OCI-LY3 (cell line): ENCODE data around the gene GFM1.

Experiments
- H2AFZ ChIP-seq: fragments of 200-600, 300-600 bp; shearing (Covaris generic); 2 replicates; pipeline ENCODE4 v1.6.0; 2014; ENCODE audit warnings: antibody characterized with exemption, low read depth, low read length
- H3K27ac ChIP-seq: fragments of 200-600, 300-600 bp; sonication (generic); 2 replicates; pipeline ENCODE4 v1.5.1; 2014; ENCODE audit warnings: mild to moderate bottlenecking, low read length, moderate library complexity, mixed read lengths
- H3K27me3 ChIP-seq: fragments of 200-600, 300-600 bp; sonication (generic); 2 replicates; pipeline ENCODE4 v1.6.1; 2014; ENCODE audit warnings: low read depth, low read length, mixed read lengths
- H3K36me3 ChIP-seq: fragments of 200-600, 300-600 bp; sonication (generic); replicated peaks from 2 replicates; pipeline ENCODE3; 2014; ENCODE audit warnings: low read depth, low read length, mixed read lengths
- H3K4me1 ChIP-seq: fragments of 300-600, 200-600 bp; sonication (generic); 2 replicates; pipeline ENCODE4 v1.6.1; 2014; ENCODE audit warnings: low read length, mixed read lengths
- H3K4me2 ChIP-seq: fragments of 200-600, 300-600 bp; sonication (generic); 2 replicates; pipeline ENCODE4 v1.6.1; 2014; ENCODE audit warnings: low read length, mixed read lengths
- H3K4me3 ChIP-seq: fragments of 300-600, 200-600 bp; sonication (generic); 2 replicates; pipeline ENCODE4 v1.5.1; 2014; ENCODE audit warnings: antibody characterized with exemption, mild to moderate bottlenecking, low read length, moderate library complexity
- H3K79me2 ChIP-seq: fragments of 300-600, 200-600 bp; shearing (Covaris generic); 2 replicates; pipeline ENCODE4 v1.6.1; 2014; ENCODE audit warnings: mild to moderate bottlenecking, low read length, mixed read lengths
- H3K9ac ChIP-seq: fragments of 300-600, 200-600 bp; shearing (Covaris generic); 2 replicates; pipeline ENCODE4 v1.6.0; 2014; ENCODE audit warnings: mild to moderate bottlenecking, low read length, moderate library complexity
- H3K9me3 ChIP-seq: fragments of 200-600, 300-600 bp; shearing (Covaris generic); 2 replicates; pipeline ENCODE4 v1.6.1; 2014; ENCODE audit warnings: low read length, mixed read lengths; ENCODE audit not compliant: insufficient read depth
- H4K20me1 ChIP-seq: fragments of 200-600, 300-600 bp; sonication (generic); 2 replicates; pipeline ENCODE4 v1.6.1; 2016; ENCODE audit warnings: low read length, mixed read lengths; ENCODE audit not compliant: insufficient read depth
- EZH2phosphoT487 ChIP-seq: fragments of 200-600 bp; shearing (Covaris generic); IDR thresholded peaks from 2 replicates; pipeline ENCODE4 v1.6.1; 2018; ENCODE audit warnings: antibody characterized with exemption, mixed run types, low read depth
- TF ChIP-seq, protein P1 (sequence below): fragments of 200-600, 300-600 bp; sonication (generic); IDR thresholded peaks from 2 replicates; pipeline ENCODE4 v1.5.1; 2014; ENCODE audit warnings: antibody characterized with exemption, low read length, low read depth

GFM1 gene

DNA sequence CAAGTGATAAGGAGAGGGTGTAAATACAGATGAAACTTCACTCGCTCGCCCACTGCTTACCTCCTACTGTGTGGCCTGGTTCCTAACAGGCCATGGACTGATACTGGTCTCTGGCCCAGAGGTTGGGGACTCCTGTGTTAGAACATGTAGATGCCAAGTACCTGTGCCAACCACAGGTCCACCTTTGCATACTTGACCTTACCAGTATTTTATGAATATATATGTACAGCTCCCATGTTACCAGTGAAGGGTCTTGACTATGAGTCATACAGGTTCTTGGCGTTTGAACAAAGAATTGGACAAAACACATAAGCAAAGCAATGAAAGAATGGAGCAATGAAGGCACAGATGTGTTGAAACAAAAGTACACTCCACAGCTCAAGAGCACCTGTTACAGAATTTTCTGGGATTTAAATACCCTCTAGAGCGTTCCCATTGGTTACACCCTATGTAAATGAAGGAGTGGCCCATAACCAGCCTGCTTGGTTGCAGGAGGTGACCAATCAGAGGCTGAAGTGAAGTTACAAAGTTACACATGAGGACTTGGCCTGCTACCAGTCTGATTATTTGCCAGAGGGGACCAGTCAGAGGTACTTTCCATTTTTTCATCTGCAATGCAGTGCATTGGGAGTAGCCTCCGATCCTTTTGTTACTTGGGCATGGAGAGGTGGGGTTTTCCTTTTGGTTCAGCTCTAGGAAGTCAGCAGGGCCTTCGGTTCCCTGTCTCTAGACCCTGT lies 1.7 kb upstream of the GFM1 start:
- H3K4me1 ChIP-seq: peaks cover 8% of the 10 kb centered on the region
- H3K4me2 ChIP-seq: no peak overlapping the region
- H3K27ac ChIP-seq: no peak overlapping the region
- H3K9me3 ChIP-seq: no peaks in the 10 kb centered on the region
- peaks cover 31% of the 10 kb centered on the region for H3K79me2 ChIP-seq
- TF ChIP-seq, protein P1, sequence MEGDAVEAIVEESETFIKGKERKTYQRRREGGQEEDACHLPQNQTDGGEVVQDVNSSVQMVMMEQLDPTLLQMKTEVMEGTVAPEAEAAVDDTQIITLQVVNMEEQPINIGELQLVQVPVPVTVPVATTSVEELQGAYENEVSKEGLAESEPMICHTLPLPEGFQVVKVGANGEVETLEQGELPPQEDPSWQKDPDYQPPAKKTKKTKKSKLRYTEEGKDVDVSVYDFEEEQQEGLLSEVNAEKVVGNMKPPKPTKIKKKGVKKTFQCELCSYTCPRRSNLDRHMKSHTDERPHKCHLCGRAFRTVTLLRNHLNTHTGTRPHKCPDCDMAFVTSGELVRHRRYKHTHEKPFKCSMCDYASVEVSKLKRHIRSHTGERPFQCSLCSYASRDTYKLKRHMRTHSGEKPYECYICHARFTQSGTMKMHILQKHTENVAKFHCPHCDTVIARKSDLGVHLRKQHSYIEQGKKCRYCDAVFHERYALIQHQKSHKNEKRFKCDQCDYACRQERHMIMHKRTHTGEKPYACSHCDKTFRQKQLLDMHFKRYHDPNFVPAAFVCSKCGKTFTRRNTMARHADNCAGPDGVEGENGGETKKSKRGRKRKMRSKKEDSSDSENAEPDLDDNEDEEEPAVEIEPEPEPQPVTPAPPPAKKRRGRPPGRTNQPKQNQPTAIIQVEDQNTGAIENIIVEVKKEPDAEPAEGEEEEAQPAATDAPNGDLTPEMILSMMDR: no peak
- TF ChIP-seq EZH2phosphoT487: no peak
- no peak overlapping the region for H3K4me3 ChIP-seq
- H2AFZ ChIP-seq: 0 out of 2 replicates have a peak overlapping the region, but pooled peaks have one; percentile 60
- H3K36me3 ChIP-seq: peaks cover 6% of the 10 kb centered on the region
- H3K27me3 ChIP-seq: no peaks in the 10 kb centered on the region
- H3K9ac ChIP-seq: no peak overlapping the region
- no peaks in the 10 kb centered on the region for H4K20me1 ChIP-seq

DNA sequence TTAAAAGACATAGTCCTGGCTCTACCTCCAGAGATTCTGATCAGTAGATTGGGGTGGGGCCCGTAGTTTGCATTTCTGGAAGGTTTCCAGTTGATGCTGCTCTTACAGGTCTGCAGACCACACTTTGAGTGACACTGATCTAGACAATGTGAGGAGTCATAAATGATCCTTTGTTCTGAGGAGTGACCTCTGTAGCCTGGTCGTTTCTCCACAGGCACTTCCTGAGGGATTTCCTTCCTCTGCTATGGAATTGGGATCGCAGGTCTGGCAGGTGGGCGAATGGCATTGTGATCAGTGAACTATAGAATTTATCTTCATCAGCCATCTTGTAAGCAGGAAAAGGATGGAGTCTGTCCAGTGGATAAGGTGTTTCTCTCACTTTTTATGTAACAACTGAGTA lies 5.5 kb downstream of the GFM1 start:
- Histone ChIP-seq H4K20me1 (no peaks in the 10 kb centered on the region), H2AFZ (no peak overlapping the region), H3K9ac (no peak overlapping the region), H3K36me3 (peaks cover 38% of the 10 kb centered on the region), H3K27me3 (no peaks in the 10 kb centered on the region), H3K27ac (no peak overlapping the region), H3K4me2 (no peak overlapping the region), H3K79me2 (peaks cover 29% of the 10 kb centered on the region), H3K9me3 (no peaks in the 10 kb centered on the region), H3K4me1 (peaks cover 4% of the 10 kb centered on the region), H3K4me3 (no peak overlapping the region)
- TF ChIP-seq EZH2phosphoT487: no peak
- TF ChIP-seq, protein P1: no peak

DNA sequence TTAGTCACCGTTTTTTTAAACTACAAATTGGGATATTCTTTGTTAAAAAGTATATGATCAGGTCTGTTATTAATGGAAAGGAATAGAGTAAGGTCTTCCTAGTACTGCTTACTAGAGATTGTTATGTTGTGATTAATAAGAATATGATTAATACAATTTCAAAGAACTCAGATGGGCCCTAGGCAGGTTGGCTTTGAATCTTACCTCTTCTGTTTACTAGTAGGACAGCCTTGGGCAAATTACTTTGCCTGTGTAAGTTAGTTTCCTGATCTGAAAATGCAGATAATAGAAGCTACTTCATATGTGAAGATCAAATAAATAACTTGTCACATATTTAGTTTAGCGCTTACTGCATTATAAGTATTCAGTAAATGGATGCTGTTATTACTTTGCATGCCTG lies 6.9 kb downstream of the GFM1 start:
- Histone ChIP-seq H3K27me3 (no peaks in the 10 kb centered on the region), H4K20me1 (no peaks in the 10 kb centered on the region), H3K27ac (no peak overlapping the region), H3K4me3 (no peak overlapping the region), H3K4me2 (no peak overlapping the region), H3K9me3 (no peaks in the 10 kb centered on the region), H2AFZ (no peak overlapping the region), H3K9ac (no peak overlapping the region), H3K79me2 (peaks cover 15% of the 10 kb centered on the region), H3K36me3 (peaks cover 41% of the 10 kb centered on the region), H3K4me1 (no peaks in the 10 kb centered on the region)
- TF ChIP-seq, protein P1: no peak
- no peak for TF ChIP-seq EZH2phosphoT487

DNA sequence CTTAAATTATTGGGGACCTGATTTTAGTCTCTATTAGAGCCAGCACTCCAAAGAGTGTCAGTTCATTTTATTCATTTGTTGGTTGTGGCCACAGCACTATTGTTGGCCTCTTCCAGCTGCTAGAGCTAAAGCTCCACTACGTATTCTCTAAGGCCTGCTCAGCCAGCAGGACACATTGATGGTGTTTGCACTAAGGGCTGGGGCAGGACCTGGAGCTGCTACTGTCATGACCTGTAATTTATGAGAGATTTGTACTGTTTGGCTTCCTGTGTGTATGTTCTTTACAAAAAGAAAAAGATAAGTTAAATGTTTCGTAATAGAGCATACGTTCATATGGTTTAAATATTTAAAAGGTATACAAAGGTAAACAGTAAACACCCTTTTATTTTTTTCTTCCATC lies 8.1 kb downstream of the GFM1 start:
- Histone ChIP-seq H3K79me2 (peaks cover 4% of the 10 kb centered on the region; the same call in 1 of the 2 replicates), H3K36me3 (peaks cover 39% of the 10 kb centered on the region), H4K20me1 (no peaks in the 10 kb centered on the region), H3K27me3 (no peaks in the 10 kb centered on the region), H2AFZ (no peak overlapping the region), H3K9ac (no peak overlapping the region), H3K4me2 (no peak overlapping the region), H3K4me3 (no peak overlapping the region), H3K27ac (no peak overlapping the region), H3K4me1 (no peaks in the 10 kb centered on the region), H3K9me3 (no peaks in the 10 kb centered on the region)
- TF ChIP-seq EZH2phosphoT487: no peak
- TF ChIP-seq, protein P1: no peak
